Caco-2 (cell line): ENCODE results near the gene EIF3A. TPM values are rescaled to one million over a fixed set of nuclear protein-coding genes. Genes with fewer than 3 reads are reported as not detected.

Experiments used
- BruUV-seq: library from RNA; stranded (reverse); fragments of 400-500 nt; replicated peaks from 2 replicates; lab custom pipeline; 2021; lab: Mats Ljungman, UMichigan
- CTCF ChIA-PET: fragments of 300-600 bp; sonication (Branson Sonifier 250); formaldehyde crosslinking; loops from one replicate; lab custom pipeline; 2022; ENCODE audit warnings: antibody characterized with exemption; lab: Charles Lee
- POLR2A ChIA-PET: fragments of 300-600 bp; sonication (Branson Sonifier 250); formaldehyde crosslinking; loops from one replicate; lab custom pipeline; 2022; ENCODE audit warnings: antibody characterized with exemption; lab: Charles Lee
- DNase-seq, 2 experiments: peaks; one replicate each; pipeline versions ENCODE4 v3.0.0 to v3.0.0-alpha.2; 2020 to 2022
- H3K27me3 ChIP-seq: replicated peaks from 2 replicates; pipeline ENCODE4 v1.6.0; 2011; ENCODE audit warnings: low read length; ENCODE audit not compliant: control insufficient read depth, insufficient read depth
- H3K36me3 ChIP-seq: 2 replicates; pipeline ENCODE4 v1.5.1; 2011; ENCODE audit warnings: low read length; ENCODE audit not compliant: control insufficient read depth, insufficient read depth
- H3K4me1 ChIP-seq: fragments of 250-450 bp; sonication (Bioruptor Pico); 2 replicates; pipeline ENCODE4 v1.5.1; 2020; ENCODE audit warnings: mild to moderate bottlenecking
- H3K4me3 ChIP-seq: 2 replicates; pipeline ENCODE4 v1.5.1; 2011; ENCODE audit warnings: low read depth, mild to moderate bottlenecking, control low read depth, low read length
- H3K9me3 ChIP-seq: fragments of 250-450 bp; sonication (Bioruptor Pico); 2 replicates; pipeline ENCODE4 v1.5.1; 2020; ENCODE audit warnings: mild to moderate bottlenecking, moderate library complexity
- H3K27ac Mint-ChIP-seq: one replicate; pipeline ENCODE4 v1.8.0; 2022; ENCODE audit warnings: mixed read lengths; ENCODE audit not compliant: unreplicated experiment
- H3K27me3 Mint-ChIP-seq: one replicate; pipeline ENCODE4 v1.8.0; 2022; ENCODE audit warnings: mixed read lengths; ENCODE audit not compliant: insufficient read depth, unreplicated experiment
- H3K36me3 Mint-ChIP-seq: one replicate; pipeline ENCODE4 v1.8.0; 2022; ENCODE audit warnings: mild to moderate bottlenecking, mixed read lengths; ENCODE audit not compliant: insufficient read depth, unreplicated experiment
- H3K4me1 Mint-ChIP-seq: one replicate; pipeline ENCODE4 v1.8.0; 2022; ENCODE audit warnings: low read depth, mixed read lengths; ENCODE audit not compliant: unreplicated experiment
- H3K4me3 Mint-ChIP-seq: one replicate; pipeline ENCODE4 v1.8.0; 2022; ENCODE audit warnings: mild to moderate bottlenecking, moderate library complexity, mixed read lengths; ENCODE audit not compliant: unreplicated experiment
- H3K9me3 Mint-ChIP-seq: one replicate; pipeline ENCODE4 v1.8.0; 2022; ENCODE audit warnings: mixed read lengths; ENCODE audit not compliant: unreplicated experiment
- intact Hi-C: fragments of 100-400 bp; cut with micrococcal nuclease; formaldehyde crosslinking; loops from one replicate; pipeline ENCODE4 v1.10.0; 2022; ENCODE audit not compliant: unreplicated experiment
- total RNA-seq: library from RNA; stranded (reverse); gene quantifications from 2 replicates; pipeline ENCODE4 v1.2.3, GENCODE V29; 2022
- TF ChIP-seq, protein P1 (sequence below), 2 experiments: fragments of 200-600 bp in 1 of 2; IDR thresholded peaks; 1 replicate in 1 of 2; 2 replicates in 1 of 2; pipeline versions ENCODE4 v1.5.1 to v1.8.0; 2011 to 2022; ENCODE audit warnings: antibody characterized with exemption in 1 of 2, control low read depth in 1 of 2, inconsistent platforms in 1 of 2, low read depth in 1 of 2, low read length in 1 of 2, mild to moderate bottlenecking in 1 of 2, moderate library complexity in 1 of 2; ENCODE audit not compliant: insufficient read depth in 1 of 2, severe bottlenecking in 1 of 2, unreplicated experiment in 1 of 2

Gene EIF3A
- total RNA-seq, 1 experiment from 2014 or later: 146 TPM

DNA sequence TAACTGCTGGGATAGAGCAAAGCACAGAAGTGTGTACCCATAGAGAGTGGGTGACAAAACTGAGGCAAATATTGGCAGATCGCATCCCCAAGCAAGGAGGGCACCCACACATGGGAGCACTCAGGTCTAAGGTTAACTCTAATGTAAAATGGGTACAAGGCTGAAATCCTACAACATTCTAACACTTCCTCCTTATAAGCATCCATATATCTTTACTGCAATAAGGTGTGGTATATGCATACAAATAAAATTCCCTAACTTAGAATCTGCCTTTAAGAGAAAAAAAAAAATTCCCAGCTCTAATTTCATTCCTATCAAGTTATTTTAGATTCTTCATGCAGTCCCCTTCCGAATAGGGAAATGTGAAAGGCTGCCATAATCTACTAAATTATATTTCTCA lies 18.7 kb downstream of the EIF3A start:
- intact Hi-C loops: no loop called here
- Mint-ChIP-seq H3K9me3 (no peaks in the 10 kb centered on the region), H3K4me3 (no peak overlapping the region), H3K27me3 (no peaks in the 10 kb centered on the region), H3K36me3 (peaks cover 100% of the 10 kb centered on the region), H3K27ac (no peak overlapping the region), H3K4me1 (peaks cover 10% of the 10 kb centered on the region)
- H3K36me3 ChIP-seq: peaks cover 3% of the 10 kb centered on the region
- DNase-seq: no peak
- TF ChIP-seq, protein P1, sequence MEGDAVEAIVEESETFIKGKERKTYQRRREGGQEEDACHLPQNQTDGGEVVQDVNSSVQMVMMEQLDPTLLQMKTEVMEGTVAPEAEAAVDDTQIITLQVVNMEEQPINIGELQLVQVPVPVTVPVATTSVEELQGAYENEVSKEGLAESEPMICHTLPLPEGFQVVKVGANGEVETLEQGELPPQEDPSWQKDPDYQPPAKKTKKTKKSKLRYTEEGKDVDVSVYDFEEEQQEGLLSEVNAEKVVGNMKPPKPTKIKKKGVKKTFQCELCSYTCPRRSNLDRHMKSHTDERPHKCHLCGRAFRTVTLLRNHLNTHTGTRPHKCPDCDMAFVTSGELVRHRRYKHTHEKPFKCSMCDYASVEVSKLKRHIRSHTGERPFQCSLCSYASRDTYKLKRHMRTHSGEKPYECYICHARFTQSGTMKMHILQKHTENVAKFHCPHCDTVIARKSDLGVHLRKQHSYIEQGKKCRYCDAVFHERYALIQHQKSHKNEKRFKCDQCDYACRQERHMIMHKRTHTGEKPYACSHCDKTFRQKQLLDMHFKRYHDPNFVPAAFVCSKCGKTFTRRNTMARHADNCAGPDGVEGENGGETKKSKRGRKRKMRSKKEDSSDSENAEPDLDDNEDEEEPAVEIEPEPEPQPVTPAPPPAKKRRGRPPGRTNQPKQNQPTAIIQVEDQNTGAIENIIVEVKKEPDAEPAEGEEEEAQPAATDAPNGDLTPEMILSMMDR (IDR thresholded peaks at IDR 0.05; ENCODE audit: insufficient read depth in 1 of 2, low read depth in 1 of 2, low read length in 1 of 2, severe bottlenecking in 1 of 2, unreplicated experiment in 1 of 2): no peak
- H3K4me3 ChIP-seq: no peak overlapping the region
- ChIA-PET POLR2A (no interaction called here), CTCF (no interaction called here)
- no peaks in the 10 kb centered on the region for H3K27me3 ChIP-seq
- no TSS peak for BruUV-seq
- no peaks in the 10 kb centered on the region for H3K9me3 ChIP-seq
- no peaks in the 10 kb centered on the region for H3K4me1 ChIP-seq

DNA sequence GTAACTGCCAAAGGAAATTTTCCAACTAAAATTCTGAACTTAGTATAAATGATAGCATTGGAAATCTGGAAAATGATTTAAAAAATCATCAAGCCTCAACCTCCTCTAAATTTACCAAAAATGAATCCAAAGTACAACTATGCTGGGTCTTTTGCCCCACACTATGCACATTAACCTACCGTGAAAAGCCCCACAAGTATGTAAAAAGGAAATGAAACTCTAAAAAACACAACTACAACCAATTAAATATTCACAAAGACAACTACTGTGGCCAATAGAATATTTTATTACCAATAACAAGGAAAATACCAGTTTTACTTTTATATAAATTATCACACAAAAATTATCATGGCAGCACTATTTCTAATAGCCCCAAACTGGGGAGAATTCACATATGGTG lies 19.3 kb downstream of the EIF3A start:
- peaks cover 100% of the 10 kb centered on the region for H3K36me3 Mint-ChIP-seq
- Histone ChIP-seq H3K4me1 (no peaks in the 10 kb centered on the region), H3K9me3 (no peaks in the 10 kb centered on the region), H3K4me3 (no peak overlapping the region), H3K27me3 (no peaks in the 10 kb centered on the region), H3K36me3 (peaks cover 3% of the 10 kb centered on the region)
- POLR2A ChIA-PET: no interaction called here
- no TSS peak for BruUV-seq
- TF ChIP-seq, protein P1 (IDR thresholded peaks at IDR 0.05; ENCODE audit: insufficient read depth in 1 of 2, low read depth in 1 of 2, low read length in 1 of 2, severe bottlenecking in 1 of 2, unreplicated experiment in 1 of 2): no peak
- no peak overlapping the region for H3K27ac Mint-ChIP-seq
- CTCF ChIA-PET: no interaction called here
- H3K27me3 Mint-ChIP-seq: no peaks in the 10 kb centered on the region
- H3K4me3 Mint-ChIP-seq: no peak overlapping the region
- DNase-seq: no peak
- H3K9me3 Mint-ChIP-seq: no peaks in the 10 kb centered on the region
- H3K4me1 Mint-ChIP-seq: peaks cover 16% of the 10 kb centered on the region
- intact Hi-C loops: no loop called here

DNA sequence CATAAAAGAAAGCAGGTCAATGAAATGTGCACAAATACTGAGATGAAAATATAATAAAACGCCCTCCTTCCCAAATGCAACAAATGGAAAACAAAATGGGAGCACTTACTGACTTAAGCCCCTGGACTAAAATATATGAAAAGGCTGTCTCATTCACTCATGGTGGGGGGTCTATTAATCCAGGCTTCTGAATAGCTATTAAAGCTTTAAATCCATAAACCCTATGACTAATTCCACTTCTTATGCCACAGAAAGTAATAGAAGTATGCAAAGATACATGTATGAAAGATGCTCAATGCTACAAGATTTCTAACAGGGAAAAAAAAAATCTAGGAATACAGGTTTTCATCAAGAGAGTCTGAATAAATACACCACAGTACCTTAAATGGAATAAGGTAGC lies 20.5 kb downstream of the EIF3A start:
- H3K4me3 ChIP-seq: no peak overlapping the region
- peaks cover 98% of the 10 kb centered on the region for H3K36me3 Mint-ChIP-seq
- no peak overlapping the region for H3K27ac Mint-ChIP-seq
- intact Hi-C loops: no loop called here
- CTCF ChIA-PET: no interaction called here
- no peaks in the 10 kb centered on the region for H3K9me3 ChIP-seq
- no peaks in the 10 kb centered on the region for H3K9me3 Mint-ChIP-seq
- peaks cover 3% of the 10 kb centered on the region for H3K36me3 ChIP-seq
- TF ChIP-seq, protein P1 (IDR thresholded peaks at IDR 0.05; ENCODE audit: insufficient read depth in 1 of 2, low read depth in 1 of 2, low read length in 1 of 2, severe bottlenecking in 1 of 2, unreplicated experiment in 1 of 2): no peak
- no peak for DNase-seq
- BruUV-seq: no TSS peak
- no peaks in the 10 kb centered on the region for H3K27me3 ChIP-seq
- H3K4me3 Mint-ChIP-seq: no peak overlapping the region
- peaks cover 14% of the 10 kb centered on the region for H3K4me1 Mint-ChIP-seq
- POLR2A ChIA-PET: no interaction called here
- no peaks in the 10 kb centered on the region for H3K27me3 Mint-ChIP-seq
- no peaks in the 10 kb centered on the region for H3K4me1 ChIP-seq
